ENCODE results near the gene TMEM39A.

DNA sequence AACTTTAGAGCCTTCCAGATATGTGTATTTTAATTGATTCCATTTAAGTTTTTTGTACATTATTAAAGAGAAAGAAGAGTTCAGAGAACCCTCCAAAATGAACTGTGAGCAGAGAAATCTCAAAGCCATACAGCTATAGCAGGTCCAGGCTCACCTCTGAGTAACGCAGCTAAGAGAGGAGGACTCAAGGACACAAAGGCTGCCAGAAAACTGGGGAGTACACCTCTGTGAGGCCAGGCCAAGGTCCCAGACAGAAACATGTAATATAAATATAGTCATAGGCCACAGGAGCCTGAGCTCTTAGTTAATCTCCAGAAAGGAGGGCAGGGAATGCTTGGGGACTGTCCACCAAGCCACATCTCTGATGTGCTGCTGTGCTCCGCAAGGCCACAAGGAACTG, 66.5 kb downstream of the TMEM39A start:
- TF ChIP-seq POLR2A (IDR thresholded peaks at IDR 0.05) (no peak), POLR2AphosphoS5 (IDR thresholded peaks at IDR 0.05) (no peak), EP300 (IDR thresholded peaks at IDR 0.05; ENCODE audit: low read depth) (no peak)
- TF ChIP-seq, protein P1, sequence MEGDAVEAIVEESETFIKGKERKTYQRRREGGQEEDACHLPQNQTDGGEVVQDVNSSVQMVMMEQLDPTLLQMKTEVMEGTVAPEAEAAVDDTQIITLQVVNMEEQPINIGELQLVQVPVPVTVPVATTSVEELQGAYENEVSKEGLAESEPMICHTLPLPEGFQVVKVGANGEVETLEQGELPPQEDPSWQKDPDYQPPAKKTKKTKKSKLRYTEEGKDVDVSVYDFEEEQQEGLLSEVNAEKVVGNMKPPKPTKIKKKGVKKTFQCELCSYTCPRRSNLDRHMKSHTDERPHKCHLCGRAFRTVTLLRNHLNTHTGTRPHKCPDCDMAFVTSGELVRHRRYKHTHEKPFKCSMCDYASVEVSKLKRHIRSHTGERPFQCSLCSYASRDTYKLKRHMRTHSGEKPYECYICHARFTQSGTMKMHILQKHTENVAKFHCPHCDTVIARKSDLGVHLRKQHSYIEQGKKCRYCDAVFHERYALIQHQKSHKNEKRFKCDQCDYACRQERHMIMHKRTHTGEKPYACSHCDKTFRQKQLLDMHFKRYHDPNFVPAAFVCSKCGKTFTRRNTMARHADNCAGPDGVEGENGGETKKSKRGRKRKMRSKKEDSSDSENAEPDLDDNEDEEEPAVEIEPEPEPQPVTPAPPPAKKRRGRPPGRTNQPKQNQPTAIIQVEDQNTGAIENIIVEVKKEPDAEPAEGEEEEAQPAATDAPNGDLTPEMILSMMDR (IDR thresholded peaks at IDR 0.05): no peak

All from transverse colon (tissue), 4 donors.